HG02884 (cell line): ENCODE data around the gene PSMC3.

Experiments used
- ATAC-seq: cut with Tn5 transposase; IDR thresholded peaks from one replicate; pipeline ENCODE4 v1.9.1; 2021; ENCODE audit warnings: mild to moderate bottlenecking, moderate library complexity; ENCODE audit not compliant: unreplicated experiment

PSMC3 gene

DNA sequence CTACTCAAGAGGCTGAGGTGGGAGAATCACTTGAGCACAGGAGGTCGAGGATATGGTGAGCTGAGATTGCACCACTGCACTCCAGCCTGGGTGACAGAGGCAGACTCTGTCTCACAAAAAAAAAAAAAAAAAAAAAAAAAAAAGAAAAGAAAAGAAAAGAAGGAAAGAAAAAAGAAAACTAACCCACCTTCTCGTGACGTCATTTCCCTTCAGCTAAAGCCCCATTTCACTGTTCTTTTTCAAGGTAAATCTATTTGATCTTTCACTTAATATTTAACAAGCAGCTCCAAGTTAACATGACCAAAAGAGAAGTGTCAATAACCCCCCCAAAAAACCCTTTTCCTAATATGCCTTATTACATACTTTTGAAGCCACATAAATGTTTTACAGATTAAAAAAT is 17.6 kb upstream of the PSMC3 start:
- ATAC-seq: no peak

DNA sequence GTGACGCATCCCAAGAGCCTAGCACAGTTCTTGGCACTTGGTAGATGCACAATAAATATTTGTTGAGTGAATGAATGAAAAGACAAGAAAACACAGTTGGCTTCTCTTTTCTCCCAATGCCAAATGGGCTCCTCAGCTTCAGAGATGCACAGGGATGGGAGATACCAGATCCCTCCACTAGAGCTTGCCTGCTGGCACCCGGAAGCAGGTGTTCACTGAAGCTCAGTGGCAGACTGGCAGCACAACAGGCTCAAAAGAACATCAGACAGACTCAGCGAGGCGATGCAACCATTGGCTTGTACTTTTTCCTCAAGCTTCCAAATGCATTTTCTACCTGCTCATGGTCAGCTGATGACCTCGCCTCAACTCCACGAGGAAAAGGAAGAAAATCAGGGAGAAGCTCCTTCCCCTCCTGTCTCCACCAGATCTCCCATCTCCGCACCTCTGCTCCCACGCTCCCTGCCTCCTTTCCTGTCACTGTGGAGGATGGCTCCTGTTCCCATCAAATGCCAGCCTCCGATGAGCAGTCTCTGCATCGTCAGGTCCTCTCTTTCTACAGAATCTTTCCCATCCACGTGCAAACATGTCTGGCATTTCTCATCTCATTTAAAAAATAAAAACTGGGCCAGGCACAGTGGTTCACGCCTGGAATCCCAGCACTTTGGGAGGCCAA is 16.9 kb upstream of the PSMC3 start:
- no peak for ATAC-seq

DNA sequence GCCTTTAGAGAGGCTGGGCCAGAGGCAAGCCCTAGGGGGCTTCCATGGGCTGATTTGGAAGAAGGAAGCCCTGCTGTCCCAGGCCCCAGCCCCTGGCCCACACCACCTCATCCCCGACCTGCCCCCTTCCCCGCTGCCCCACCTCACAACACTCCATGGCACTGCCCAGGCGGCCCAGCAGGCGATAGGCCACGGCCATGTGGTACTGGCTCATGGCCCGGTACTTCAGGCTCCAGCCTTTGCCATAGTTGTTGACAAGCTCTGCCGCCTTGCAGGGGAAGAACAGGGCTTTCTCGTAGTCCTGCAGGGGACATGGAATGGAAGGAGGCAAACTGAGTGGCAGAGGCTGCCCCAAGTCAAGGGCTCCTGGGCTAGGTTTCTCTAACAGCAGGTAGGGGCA is 16.3 kb upstream of the PSMC3 start:
- no peak for ATAC-seq

DNA sequence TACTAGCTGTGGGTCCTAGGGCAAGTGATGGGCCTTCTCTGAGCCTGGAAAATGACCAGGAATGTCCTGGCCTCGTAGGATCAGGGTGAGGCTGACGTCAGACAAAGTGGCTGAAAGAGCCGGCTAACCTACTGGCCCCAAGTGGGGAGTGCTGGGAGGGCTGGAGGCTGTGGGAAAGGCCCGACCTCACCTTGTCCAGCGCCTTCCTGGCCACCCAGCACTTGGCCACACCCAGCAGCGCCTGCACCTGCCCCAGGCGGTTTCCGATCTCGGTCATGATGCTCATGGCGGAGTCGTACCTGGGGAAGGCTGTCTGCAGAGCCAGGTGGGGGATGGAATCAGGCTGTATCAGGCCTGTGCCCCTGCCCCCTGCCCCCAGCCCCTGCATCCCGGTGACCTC is 15.2 kb upstream of the PSMC3 start:
- ATAC-seq: no peak

DNA sequence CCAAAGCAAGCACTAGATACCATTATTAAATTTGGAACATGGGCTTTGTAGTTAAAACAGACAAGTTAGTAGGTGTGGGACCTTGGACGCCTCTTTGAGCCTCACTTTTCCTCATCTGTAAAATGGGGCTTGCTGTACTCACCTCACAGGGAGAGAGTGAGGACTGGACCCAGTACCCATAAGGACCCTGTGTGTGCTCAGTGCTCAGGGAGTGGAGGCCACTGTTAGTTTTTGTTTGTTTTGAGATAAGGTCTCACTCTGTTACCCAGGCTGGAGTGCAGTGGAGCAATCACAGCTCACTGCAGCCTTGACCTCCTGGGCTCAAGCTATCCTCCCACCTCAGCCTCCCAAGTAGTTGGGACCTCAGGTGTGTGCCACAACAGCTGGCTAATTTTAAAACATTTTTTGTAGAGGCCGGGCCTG is 13.8 kb upstream of the PSMC3 start:
- no peak for ATAC-seq

DNA sequence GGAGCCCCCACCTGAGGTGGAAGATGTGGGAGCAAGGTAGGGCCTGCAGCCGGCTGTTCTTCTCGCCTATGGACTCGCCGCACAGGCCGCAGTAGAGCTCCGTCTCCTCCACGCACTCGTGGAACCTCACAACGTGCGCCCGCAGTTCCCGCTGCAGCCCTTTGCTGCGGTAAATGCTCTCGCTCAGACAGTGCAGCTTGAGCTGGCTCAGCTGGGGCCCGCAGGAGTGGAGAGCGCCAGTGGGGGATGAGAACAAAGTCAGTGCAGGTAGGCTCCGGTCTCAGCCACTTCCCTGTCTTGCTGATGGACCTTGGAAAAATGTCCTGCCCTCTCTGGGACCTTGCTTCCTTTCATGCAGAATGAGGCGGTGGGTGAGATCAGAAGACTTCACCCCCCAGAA is 12.5 kb upstream of the PSMC3 start:
- ATAC-seq: no peak

DNA sequence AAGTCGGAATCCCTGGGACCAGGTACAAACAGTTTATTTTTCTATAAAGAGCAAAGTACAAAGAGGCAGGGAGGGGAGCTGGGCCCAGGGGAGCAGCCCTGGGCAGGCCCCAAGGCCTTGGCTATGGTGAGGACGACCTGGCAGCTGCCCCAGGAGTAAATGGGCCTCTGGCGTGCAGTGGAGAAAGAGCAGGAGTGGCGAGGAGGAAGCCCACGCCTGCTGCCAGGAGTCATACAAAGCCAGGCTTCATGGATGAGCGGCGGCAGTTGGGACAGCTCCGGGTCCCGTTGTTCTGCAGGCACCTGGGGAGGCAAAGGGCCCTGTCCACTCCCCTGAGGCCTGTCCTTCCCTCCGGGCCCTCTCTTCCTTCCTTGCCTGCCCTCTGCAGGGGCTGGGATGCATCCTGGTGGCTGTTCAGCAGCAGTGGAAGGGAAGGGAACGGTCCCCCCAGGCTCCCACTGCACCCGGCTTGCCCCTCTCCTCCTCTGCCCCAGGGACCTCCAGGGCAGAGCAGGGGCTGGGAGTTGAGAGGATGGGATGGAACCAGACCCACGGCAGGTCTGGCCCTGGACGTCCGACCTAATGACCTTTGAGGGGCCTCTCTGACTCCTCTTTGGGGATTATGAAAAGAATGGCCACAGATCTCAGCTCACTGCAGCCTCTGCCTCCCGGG is 11.6 kb upstream of the PSMC3 start:
- no peak for ATAC-seq

DNA sequence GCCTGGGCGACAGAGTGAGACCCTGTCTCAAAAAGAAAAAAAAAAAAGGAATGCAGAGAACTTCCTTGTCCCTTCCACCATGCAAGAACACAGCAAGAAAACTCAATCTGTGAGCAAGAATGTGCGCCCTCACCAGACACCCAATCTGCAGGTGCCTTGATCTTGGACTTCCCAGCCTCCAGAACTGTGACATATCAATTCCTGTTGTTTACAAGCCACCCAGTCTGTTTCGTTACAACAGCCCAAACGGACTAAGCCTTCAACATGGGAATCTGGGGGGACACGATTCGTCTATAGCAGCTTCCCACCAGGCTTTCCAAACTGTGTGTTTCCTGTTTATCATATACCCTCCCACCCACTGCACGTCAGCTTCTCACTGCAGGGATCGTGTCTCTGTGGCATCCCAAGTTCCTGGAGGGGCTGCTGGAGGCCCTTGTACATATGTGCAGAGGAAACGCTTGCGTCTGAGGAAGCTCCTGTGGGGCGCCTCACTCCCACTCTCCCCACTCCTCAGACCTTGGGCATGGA is 11.0 kb upstream of the PSMC3 start:
- no peak for ATAC-seq

DNA sequence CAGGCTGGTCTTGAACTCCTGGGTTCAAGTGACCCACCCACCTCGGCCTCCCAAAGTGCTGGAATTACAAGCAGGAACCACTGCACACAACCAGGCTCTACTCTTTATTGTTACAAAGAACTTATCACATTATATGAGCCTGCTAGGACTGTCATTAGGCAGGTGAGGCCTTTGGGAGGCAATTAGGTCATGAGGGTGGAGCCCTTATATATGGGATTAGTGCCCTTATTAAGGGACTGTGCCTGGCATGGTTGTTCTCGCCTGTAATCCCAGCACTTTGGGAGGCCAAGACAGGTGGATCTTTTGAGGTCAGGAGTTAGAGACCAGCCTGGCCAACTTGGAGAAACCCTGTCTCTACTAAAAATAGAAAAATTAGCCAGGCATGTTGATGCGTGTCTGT is 10.5 kb upstream of the PSMC3 start:
- ATAC-seq: no peak

DNA sequence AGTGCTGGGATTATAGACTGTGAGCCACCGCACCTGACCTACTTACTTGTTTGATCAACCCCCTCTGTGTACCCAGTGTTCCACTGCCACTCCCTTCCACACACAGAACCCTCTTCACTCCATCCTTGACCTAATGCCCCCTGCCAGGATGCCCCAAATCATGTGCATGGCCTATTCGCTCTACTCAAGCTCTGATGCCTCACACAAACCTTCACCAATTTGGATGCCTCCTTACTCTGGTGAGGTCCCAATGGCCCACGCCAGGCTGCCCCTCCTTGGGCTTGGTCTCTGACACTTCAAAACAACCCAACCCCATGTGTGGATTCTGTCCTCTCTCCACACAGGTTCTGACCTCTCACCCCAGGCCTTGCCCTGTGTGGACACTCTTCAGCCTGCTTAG is 9.4 kb upstream of the PSMC3 start:
- ATAC-seq: no peak

DNA sequence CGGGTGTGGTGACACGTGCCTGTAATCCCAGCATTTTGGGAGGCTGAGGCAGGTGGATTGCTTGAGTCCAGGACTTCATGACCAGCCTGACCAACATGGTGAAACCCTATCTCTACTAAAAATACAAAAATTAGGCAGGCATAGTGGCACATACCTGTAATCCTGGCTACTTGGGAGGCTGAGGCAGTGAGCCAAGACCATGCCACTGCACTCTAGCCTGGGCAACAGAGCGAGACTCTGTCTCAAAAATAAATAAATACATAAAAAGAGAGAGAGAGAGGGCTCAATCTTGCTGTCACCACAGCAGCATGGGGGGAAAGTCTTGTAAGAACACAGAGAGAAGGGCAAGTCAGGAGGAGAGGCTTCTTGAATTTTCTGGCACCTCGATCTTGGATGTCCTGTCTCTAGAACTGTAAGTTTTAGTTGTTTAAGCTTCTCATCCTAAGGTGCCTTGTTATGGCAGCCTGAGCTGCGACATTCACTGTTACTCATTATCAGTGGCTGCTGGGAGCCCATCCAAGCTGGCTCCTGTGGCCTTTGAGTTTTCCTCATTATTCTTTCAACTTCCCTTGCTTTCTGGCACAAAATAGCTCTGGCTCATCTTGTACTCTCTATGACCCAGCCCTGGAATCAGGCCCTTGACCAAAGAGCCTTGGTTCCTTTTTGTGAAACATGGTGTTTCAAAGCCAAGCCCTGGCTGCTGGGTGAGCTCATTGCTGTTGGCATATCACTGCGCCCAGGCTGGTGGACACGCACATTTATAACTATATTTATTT is 8.0 kb upstream of the PSMC3 start:
- ATAC-seq: no peak

DNA sequence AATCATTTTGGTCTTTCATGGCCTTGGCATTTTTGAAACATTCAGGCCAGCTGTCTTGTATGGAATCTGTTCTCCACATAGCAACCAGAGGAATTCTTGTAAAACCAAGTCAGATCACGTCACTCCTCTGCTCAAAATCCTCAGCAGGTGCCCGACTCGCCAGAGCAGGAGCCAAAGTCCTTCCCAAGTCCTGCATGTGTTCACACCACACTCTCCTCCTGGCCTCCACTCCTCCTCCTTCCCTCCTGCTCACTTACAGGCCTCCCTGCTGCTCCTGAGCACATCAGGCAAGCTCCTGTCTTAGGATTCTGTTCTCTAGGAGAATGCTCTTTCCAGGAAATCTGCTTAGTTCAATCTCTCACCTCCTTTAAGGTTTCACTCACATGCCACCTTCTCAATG is 6.9 kb upstream of the PSMC3 start:
- ATAC-seq: no peak

DNA sequence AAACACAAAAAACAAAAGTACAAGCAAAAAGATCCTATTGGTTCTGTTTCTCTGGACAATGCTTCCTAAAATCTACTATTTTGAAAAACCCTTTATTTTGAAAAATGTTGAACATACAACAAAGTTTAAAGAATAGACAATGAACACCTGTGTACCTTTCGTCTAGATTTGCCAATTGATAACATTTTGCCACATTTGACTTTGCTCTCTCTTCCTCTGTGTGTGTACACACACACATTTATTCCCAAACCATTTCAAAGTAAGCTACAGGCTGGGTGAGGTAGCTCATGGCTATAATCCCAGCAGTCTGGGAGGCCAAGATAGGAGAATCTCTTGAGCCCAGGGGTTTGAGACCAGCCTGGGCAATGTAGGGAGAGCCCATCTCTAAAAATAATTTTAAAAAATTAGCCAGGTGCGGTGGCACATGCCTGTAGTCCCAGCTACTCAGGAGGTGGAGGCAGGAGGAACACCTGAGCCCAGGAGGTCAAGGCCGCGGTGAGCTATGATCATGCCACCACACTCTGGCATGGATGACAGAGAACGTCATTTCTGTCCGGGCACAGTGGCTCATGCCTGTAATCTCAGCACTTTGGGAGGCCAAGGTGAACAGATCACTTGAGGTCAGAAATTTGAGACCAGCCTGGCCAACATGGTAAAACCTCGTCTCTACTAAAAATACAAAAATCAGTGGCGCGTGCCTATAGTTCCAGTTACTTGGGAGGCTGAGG is 5.3 kb upstream of the PSMC3 start:
- no peak for ATAC-seq

DNA sequence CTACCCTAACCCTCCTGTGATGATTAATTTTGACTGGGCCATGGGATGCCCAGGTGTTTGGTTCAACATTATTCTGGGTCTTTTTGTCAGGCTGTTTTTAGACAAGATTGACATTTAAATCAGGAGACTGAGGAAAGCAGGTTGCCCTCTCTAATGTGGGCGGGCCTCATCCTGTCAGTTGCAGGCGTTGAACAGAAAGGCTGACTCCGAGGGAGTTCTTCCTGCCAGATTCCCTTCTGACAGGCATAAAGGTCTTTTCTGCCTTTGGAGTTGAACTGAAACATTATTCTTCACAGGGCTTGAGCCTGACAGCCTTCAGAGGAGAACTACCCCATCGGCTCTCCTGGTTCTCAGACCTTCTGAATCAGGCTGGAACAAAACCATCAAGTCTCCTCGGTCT is 4.3 kb upstream of the PSMC3 start:
- no peak for ATAC-seq

DNA sequence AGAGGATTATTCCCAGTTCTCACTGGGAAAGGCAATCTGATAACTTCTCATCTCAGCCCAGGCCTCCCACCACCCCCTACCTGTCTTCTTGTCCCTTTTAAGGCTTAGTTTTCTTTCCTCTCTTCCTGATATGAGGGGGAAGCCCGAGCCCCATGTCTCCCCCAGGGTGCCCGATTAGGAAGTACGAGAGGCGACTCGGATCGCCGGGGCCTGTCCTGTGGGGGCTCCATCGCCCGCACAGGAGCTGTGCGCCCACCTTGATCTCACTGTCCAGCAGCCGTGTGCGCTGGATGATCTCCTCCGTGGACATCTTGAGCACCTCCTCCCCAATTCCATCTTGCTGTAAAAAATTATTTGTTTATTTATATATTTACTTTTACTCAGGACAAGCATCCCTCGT is 628 bp downstream of the PSMC3 start:
- no peak for ATAC-seq

DNA sequence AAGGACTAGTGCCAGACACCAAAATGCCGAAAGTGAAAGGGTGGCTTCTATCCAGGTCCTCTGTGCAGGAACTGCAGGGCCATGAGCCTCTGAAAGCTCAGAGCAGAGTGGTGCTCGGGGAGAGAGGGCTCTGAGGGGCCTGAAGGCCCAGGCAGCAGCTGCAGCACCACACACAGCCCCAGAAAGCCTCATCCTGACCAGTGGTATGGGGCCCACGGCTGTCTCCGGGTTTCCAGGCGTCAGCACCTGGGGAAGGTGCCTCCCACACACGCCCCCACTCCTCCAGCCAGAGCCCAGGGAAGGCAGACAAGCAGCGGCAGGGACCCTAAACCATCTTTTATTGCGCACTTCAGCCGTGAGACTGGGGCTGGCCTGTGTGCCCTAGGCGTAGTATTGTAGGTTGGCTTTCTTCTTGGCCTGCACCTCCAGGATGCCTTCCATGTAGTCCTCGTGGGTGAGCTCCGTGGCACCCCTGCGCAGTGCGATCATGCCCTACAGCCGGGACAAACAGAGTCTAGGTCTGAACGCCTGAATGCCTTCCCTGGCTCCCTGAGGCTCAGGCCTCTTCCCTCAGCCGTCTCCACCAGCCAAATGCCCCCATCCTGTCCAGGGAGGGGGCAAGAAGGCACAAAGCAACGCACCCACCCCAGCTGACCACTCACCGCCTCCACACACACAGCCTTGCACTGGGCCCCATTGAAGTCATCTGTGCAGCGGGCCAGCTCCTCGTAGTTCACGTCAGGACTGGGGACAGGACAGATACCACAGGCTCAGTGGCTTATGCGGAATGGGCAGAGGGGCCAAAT is 7.6 kb downstream of the PSMC3 start:
- ATAC-seq: no peak

DNA sequence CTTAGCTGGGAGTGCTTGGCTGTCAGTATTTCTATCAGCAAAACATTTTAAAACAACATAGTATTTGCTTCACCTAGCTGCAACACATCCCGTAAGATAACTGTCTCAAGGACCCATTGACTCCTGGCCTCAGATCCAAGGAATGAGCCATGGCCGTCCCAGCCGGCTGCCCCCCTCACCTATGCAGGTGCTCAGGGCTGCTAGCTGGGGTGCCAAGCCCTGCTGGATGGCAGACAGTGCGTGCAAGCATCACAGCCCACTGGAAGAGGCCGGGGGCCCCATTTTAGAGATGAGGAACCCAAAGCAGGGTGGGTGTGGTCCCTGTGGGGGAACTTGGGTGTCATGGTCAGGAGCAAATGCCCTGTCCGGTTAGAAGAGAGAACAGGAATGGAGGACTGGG is 8.5 kb downstream of the PSMC3 start:
- no peak for ATAC-seq

DNA sequence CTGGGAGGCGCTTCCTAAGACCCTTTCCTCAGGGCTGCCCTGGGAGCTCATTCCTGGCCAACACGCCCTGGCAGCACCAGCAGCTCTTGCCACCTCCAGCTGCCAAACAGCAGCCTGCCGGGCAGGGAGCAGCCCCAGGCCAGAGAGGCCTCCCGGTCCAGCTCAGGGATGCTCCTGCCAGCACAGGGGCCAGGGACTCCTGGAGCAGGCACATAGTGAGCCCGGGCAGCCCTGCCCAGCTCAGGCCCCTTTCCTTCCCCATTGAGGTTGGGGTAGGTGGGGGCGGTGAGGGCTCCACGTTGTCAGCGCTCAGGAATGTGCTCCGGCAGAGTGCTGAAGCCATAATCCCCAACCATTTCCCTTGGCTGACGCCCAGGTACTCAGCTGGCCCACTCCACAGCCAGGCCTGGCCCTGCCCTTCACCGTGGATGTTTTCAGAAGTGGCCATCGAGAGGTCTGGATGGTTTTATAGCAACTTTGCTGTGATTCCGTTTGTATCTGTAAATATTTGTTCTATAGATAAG is 10.2 kb downstream of the PSMC3 start:
- no peak for ATAC-seq

DNA sequence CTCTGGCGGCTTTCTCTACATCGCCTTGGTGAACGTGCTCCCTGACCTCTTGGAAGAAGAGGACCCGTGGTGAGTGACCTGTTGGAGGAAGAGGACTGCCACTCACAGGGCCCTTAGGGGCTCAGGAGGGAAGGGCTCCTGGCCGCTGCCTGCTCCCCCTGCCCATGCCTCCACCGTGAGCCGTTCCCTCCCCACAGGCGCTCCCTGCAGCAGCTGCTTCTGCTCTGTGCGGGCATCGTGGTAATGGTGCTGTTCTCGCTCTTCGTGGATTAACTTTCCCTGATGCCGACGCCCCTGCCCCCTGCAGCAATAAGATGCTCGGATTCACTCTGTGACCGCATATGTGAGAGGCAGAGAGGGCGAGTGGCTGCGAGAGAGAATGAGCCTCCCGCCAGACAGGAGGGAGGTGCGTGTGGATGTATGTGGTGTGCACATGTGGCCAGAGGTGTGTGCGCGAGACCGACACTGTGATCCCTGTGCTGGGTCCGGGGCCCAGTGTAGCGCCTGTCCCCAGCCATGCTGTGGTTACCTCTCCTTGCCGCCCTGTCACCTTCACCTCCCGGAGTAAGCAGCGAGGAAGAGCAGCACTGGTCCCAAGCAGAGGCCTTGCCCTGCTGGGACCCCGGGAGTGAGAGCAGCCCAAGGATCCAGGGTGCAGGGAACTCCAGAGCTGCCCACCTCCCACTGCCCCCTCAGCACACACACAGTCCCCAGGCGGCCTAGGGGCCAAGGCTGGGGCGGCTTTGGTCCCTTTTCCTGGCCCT is 11.0 kb downstream of the PSMC3 start:
- no peak for ATAC-seq

DNA sequence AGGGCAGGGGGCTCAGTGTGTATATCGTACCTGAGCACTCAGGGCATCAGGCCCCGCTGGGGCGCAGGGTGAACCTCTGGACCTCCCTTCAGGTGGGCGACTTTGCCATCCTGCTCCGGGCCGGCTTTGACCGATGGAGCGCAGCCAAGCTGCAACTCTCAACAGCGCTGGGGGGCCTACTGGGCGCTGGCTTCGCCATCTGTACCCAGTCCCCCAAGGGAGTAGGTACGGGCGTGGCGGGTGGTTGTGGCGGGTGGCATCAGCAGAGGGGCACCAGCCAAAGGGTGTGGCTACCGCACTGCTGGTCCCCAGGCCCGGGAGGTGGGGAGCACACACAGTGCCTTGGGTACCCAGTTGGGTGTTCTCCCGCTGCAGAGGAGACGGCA is 11.6 kb downstream of the PSMC3 start:
- no peak for ATAC-seq
